Cardiac fibroblast (primary cell): Measurements from ENCODE around the gene DEAF1.

ENCODE experiments used
- DNase-seq, 2 donors: peaks; one replicate each; pipeline versions ENCODE4 v3.0.0 to v3.0.0-alpha.2; 2010; ENCODE audit warnings: low read depth in 2 of 2
- H3K4me3 ChIP-seq, 2 donors: replicated peaks in 1 of 2; 1 replicate in 1 of 2; 2 replicates in 1 of 2; pipeline ENCODE4 v1.5.1; 2011; ENCODE audit warnings: low read depth in 2 of 2, low read length in 2 of 2, mild to moderate bottlenecking in 2 of 2, moderate library complexity in 1 of 2
- TF ChIP-seq, protein P1 (sequence below): IDR thresholded peaks from one replicate; pipeline ENCODE4 v1.5.1; 2011; ENCODE audit warnings: low read depth, mild to moderate bottlenecking, low read length, inconsistent platforms

The DEAF1 gene

GRCh38 chr11:603154-603553, 91.9 kb downstream of the DEAF1 start:
- TF ChIP-seq, protein P1, sequence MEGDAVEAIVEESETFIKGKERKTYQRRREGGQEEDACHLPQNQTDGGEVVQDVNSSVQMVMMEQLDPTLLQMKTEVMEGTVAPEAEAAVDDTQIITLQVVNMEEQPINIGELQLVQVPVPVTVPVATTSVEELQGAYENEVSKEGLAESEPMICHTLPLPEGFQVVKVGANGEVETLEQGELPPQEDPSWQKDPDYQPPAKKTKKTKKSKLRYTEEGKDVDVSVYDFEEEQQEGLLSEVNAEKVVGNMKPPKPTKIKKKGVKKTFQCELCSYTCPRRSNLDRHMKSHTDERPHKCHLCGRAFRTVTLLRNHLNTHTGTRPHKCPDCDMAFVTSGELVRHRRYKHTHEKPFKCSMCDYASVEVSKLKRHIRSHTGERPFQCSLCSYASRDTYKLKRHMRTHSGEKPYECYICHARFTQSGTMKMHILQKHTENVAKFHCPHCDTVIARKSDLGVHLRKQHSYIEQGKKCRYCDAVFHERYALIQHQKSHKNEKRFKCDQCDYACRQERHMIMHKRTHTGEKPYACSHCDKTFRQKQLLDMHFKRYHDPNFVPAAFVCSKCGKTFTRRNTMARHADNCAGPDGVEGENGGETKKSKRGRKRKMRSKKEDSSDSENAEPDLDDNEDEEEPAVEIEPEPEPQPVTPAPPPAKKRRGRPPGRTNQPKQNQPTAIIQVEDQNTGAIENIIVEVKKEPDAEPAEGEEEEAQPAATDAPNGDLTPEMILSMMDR = no peak
- no peak overlapping the region for H3K4me3 ChIP-seq
- DNase-seq = no peak

DNA sequence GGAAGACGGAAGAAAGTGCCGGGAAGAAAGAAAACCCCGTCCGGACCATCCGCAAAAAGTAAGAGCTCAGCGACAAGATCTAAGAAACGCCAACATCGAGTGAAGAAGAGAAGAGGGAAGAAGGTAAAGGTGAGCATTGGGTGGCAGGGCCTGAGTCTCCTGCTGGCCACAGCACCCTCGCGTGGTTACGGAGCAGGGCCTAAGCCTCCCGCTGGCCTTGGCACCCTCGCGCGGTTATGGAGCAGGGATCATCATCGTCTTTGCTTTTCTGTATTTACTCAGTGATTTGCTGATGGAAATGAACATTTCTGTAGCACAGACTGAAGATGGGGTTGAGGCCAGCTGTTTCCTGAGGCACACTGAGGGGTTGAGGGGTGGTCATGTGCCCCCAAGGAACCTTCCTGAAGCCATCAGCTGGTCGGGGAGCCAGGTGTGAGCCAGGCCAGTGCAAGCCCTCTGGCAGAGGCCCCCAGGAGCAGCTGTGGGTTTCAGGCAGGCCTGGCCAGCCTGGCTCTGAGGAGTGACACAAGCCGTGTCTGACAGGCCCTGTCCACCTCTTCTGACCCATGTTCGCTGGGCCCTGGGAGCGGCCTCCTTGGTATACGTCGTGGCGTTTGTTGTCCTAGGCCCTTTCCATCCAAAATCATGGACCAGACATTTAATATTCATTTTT, 93.3 kb downstream of the DEAF1 start:
- DNase-seq = no peak
- TF ChIP-seq, protein P1 = no peak
- H3K4me3 ChIP-seq = no peak overlapping the region

GRCh38 chr11:598005-598680, 96.9 kb downstream of the DEAF1 start:
- TF ChIP-seq, protein P1 = no peak
- no peak overlapping the region for H3K4me3 ChIP-seq
- DNase-seq = no peak

- TF ChIP-seq, protein P1 = peak; percentile 5
- no peak overlapping the region for H3K4me3 ChIP-seq
- DNase-seq = no peak
These were observed 97.8 kb downstream of the DEAF1 start for GRCh38 chr11:597166-597725.

DNA sequence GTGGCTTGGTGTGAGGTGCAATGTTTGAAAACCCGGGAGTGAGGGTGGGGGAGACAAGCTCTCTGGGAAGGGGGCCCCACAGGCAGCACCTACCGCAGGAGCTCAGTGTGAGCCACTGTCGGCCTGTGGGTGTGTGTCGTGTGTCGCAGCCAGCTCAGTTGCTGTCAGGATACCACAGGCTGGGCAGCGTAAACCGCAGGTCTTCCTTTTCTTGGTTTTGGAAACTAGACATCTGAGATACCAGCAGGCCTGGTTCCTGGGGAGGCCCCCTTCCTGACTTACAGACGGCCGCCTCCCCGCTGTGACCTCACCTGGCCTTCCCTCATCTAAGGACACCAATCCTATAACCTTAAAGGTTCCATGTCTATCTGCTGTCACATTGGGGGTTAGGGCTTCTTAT, 98.6 kb downstream of the DEAF1 start:
- DNase-seq = no peak
- TF ChIP-seq, protein P1 = no peak
- no peak overlapping the region for H3K4me3 ChIP-seq

DNA sequence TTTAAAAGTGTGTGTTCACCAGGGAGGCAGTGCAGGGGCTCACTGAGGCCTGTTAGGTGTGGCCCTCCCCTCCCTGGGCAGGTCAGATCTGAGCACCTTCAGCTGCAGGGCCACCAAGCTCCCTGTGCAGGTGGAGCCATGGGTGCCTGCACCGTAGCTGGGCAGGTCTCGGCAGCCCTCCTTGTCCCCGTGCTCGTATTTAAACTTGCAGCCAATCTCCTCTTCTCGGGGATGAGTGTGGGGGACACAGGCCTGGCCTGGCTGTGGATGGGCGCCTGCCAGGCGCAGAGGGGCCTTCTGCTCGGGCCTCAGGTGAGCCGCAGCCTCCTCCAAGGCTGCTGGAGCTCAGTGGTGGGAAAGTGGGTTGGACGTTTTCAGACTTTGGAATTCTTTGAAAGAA, 99.6 kb downstream of the DEAF1 start:
- no peak overlapping the region for H3K4me3 ChIP-seq
- DNase-seq = no peak
- TF ChIP-seq, protein P1 = no peak
